GM21786 (cell line): ENCODE data around the gene PLXNA2.

Experiments
- ATAC-seq: cut with Tn5 transposase; IDR thresholded peaks from one replicate; pipeline ENCODE4 v1.9.1; 2021; ENCODE audit not compliant: unreplicated experiment

PLXNA2 gene

DNA sequence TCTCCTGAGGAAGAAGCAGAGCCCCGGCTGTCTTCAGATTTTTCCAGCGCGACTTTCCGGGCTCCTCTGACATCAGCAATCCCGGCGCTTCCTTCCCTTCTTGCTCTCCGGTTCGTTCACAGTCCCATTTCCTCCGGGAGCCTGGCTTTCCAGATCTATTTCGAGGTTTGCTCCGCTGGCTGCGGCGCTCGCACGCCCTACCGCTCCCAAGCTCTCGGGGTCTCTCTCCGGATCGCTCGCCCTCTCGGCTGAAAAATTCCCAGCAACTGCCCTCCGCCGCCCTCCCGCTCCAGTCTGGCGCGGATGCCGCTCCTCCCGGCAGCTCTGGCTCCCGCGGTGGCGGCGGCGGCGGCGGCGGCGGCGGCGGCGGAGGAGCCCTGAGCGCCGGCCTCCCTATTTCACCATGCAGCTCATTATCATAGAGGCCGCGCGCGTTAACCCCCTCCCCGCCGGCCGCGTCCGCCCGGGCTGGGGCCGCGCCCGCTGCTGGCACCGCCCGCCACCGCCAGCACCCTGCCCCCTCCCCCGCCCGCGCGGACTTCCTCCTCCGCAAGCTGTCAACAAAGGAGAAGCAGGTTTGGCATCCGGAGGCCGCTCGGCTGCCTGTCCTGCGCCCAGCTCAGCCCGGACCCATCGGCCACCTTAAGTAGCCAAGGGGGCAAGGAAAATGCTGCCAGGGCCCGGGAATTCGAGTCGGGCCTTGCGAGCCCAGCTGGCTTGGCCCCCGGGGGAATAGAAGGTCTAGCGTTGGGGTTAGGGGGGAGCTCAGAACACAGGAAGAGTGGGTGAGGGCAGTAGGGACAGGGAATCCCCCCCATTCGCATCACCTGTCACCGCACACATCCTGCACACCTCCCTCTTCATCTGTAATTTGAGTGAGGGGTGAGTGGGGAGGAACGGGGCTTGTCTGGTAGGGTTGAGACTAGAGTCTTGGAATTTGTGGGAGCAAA, at the start of gene PLXNA2:
Gene PLXNA2, minus strand, starts transcription at position 418 of the 950 bp plus-strand sequence. CDS start 26,462 bp downstream, outside the sequence.
- no peak for ATAC-seq

GRCh38 chr1:208292908-208293307, 48.7 kb upstream of the PLXNA2 start:
- ATAC-seq: no peak

- no peak for ATAC-seq
These were observed 47.9 kb upstream of the PLXNA2 start for GRCh38 chr1:208291923-208292711.

DNA sequence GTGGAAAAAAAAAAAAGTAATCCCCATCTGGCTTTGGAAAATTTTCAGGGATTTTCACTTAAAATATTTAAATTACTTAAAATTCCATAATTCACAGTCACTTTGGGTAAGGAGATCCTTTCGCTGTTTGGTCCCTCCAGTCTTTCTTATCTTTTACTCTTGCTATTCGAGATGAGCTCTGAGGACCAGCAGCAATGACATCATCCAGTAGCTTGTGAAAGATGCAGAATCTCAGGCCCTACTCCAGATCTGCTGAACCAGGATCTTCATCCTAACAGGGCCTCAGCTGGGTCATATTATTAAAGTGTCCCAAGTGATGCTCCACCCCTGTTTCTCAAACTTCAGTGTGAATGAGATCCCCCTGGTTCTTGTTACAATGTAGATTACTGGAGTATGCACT, 46.9 kb upstream of the PLXNA2 start:
- ATAC-seq: no peak

GRCh38 chr1:208289716-208290115, 45.5 kb upstream of the PLXNA2 start:
- ATAC-seq: no peak

DNA sequence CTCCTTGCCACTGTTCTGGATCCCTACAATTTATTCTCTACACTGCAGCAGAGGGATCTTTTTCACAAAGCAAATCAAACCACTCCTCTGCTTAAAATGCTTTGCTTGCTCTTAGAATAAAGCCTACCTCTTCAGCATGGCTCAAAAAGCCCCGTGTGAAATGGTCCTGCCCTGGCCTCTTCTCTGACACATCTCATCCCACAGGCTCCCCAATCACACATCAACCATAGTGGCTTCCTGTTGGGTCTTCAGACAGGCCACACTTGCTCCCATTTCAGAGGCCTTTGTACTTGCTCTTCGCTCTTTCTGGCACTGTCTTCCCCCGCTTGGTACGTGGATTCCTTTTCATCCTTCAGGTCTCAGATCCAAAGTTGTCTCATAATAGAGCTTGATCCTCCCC, 44.3 kb upstream of the PLXNA2 start:
- ATAC-seq: no peak

GRCh38 chr1:208280681-208281450, 36.7 kb upstream of the PLXNA2 start:
- no peak for ATAC-seq

DNA sequence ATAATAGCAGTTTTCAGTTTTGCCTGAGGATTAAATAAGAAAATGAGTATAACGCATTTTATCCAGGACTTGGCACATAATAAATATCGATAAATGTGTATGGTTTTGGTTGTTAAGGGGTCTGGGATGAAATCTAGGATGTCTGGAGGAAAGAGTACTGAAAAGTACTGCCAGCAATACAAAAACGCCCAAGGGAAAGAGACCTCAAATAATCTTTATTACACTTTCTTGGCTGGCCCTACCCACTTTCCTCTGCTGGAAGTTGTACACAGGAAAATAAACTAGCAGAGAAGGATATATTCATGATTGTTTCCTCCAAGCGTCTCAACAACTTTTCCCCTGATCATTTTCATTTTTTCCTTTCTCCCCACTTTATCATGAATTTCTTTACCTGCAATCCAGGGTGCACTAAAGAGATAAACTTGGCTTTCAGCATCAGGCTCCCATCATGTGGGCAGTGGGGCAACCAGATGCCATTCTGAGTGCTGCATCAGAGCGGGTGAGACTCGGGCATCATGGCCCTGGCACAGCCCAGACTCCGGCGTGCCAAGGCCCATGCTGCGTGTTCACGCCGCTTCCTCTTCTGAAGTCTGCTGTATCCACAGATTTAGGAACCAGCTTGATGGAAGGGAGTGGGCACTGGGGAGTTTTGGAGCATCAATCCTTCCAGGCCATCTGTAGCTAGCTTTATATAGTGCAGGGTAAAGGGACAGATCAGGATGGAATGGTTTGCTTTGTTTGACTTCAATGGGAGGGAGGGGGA, 35.8 kb upstream of the PLXNA2 start:
- no peak for ATAC-seq

DNA sequence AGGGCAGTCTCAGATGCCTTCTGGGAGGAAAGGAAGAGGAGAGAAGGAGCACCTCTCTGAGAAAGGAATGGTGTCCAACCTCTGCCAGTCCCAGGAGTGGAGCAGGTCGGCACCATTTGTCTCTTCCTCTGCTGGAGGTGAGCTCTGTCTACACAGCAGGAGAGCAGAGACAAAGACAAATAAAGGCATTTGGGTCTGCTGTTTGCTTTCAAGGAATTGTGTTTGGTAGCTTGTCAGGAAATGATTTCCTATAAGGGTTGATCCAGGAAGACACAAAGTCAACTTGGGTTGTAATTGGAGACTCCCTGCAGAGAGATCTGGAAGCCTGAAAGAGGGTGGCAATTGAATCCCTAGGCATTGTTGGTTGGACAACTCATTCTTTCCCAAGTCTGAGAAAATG, 34.5 kb upstream of the PLXNA2 start:
- ATAC-seq: no peak

DNA sequence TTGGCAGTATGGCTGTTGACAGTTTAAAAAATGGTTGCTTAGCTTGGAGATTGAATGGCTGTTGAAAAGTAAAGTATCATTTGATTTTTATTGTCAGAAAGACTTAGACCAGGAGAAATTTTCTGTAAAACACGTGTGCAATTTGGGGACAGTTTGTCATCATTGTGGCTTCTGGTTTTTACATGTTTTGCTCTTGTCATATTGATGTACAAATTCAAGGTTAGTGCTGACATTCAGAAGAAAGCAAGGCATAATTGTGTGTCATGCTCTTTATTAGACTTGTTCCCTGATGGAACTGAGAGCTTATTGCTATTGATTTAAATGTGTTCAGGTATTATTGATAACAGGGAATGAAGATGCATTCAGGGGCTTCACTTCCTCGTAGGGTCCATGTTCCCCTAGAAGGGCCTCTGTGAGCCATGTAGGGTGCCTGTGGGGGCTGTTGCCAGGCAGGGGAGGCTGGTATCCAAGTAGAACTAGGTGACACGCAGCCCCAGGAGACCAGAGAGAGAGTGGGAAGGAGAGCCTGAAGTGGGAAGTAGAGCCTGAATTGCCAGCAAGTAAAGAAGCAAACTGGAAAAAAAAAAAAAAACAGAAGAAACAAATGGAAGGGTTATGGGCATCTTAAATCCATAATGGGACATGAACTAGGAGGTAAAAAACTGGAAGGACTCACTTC, 32.7 kb upstream of the PLXNA2 start:
- no peak for ATAC-seq

DNA sequence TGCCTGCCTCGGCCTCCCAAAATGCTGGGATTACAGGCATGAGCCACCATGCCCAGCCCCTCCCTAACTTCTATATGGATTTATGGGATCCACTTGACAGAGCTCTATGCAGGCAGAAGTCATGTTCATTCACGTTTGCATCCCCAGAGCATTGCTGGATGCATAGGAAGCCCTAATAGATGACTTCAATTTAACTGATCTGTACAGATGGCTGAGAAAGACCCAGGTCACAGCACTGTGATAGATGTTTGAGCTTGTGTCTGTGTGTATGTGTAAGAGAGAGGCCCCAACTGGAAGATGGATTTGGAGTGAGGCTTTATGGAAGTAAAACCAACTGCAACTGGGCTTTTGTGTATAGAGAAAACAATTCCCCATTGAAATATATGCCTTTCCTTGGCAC, 30.9 kb upstream of the PLXNA2 start:
- no peak for ATAC-seq

DNA sequence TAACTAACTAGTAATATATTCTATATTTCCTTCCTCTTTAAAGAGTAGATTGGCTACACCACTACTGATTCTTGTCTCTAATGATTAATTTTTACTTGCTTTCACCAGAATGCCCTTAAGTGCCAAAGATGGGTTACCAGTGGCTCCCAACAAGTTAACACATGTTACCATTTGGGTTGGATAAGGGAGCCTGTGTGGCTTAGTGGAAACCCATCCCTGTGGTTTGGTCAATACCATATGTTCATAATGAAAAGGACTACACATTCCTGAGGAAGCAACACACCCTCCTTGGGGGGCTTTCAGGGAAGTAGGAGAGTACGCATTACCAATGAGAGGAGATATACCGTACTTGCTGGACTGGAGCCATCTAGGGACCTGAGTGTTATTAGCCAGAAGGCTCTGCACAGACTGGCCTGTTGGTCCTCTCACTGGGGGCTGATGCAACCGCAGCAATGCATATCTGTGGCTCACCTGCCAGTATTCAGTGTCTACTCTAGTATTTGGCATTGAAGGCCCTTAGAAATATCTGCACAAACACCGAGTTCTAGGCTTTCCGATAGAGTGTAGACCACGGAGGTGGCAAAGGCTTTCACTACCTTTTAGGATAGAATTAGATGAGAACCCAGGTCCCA, 29.3 kb upstream of the PLXNA2 start:
- no peak for ATAC-seq

DNA sequence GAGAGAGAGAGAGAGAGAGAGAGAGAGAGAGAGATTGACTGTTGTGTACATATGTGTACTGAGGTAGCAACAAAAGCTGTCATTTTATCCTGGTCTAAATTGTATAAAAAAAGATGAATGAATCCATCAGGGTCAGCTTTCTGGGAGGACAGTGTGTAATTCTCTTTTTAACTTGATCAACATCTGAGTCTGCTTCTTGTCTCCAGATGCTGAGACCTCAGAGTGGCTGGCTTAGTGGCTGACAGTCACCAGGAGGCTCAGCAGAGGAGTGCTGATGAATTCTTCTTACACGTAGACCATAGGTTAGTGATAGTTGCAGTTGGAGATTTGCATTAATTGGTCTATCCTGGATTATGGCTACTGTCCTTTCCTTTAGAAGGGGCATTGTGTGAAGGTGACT, 28.5 kb upstream of the PLXNA2 start:
- ATAC-seq: no peak

DNA sequence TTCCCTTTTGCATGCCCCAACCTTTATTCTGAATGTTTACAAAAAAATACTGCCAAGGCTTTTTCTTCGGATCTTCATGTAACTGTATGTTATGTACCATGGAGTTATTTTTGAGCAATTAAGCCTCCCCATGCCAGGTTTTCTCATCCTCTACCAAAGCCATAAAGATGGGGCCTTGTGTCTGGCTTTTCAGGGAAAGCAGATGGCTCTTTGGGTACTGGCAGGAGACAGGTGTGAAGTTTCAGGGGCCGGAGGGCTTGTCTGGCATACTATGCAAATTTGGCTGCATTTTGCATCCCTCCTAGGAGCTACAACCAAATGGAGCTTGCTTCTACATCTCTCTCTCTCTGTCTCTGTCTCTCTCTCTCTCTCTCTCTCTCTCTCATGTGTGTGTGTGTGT, 28.1 kb upstream of the PLXNA2 start:
- ATAC-seq: no peak

DNA sequence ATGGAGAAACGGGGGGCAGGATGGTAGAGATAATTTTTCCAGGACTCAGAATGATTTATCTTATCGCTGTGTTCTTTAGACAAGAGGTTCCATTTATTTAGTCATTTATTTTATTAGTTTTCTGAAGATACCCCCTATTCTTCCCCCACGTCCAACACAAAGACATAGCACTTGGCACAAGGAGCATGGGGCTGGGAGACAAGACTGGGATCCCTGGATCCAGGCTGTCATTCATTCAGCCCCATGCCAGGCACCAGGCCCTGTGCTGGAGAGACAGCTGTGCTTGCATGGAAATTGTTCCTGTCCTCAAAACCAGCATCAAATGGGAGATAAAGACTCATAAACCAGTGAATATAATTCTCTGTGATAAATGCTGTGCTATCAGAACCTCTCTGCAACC, 27.1 kb upstream of the PLXNA2 start:
- ATAC-seq: no peak

- no peak for ATAC-seq
These were observed 26.5 kb upstream of the PLXNA2 start for GRCh38 chr1:208270651-208271141.

DNA sequence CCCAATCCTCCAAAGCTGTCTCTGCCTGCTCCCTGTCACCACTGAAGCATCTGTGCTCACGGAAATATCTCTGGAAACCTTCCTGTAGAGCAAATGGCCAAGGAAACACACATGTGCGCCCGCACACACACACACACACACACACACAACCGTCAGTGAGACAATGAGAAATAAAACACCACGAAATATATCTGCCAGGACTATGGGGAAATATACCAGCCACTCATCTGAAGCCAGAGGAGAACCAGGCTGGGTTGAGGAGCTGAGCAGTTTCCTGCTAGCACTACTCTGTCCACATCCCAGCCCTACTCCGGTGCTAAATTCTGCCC, 25.1 kb upstream of the PLXNA2 start:
- no peak for ATAC-seq

DNA sequence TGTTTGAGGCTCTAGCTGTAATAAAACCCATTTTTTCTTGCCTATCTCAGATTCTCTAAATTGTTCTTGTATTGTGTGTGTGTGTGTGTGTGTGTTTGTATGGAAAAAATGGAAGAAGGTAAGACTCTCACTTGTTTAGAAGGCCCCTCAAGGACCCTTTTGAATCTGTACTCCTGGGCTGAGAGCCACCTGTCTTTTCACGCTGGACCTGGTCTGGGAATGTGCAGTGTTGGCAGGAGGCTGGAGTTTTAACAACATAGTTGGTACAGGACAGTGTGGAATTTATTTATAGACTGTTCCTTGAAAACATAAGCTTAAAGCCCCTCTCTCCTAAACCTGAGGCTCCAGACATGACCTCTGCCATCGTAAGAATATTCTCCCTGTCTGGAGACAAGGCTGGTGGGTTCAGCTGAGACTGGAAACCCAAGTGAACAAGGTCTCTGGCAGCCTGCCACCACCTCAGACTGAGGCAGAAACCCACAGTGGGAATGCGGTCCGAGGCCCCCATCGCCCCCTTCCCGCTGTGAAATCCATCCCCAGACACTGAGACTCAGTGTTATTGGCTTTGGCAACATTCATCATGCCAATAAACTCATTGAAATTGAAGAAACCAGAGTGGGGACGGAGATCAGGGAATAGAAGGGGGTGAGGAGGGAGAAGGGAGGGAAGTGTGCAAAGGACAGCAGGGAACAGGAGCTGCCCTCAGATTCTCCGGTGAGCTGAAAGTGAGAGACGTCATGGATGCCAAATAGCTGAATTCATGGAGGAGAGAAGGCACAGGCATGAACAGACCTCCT, 24.6 kb upstream of the PLXNA2 start:
- no peak for ATAC-seq

GRCh38 chr1:208265525-208265924, 21.3 kb upstream of the PLXNA2 start:
- no peak for ATAC-seq
